ENCODE measurements around the gene CD6. TPM values are rescaled to one million over a fixed set of nuclear protein-coding genes. Genes with fewer than 3 reads are reported as not detected.

The CD6 gene
- total RNA-seq, 1 experiment from 2014 or later = not detected

DNA sequence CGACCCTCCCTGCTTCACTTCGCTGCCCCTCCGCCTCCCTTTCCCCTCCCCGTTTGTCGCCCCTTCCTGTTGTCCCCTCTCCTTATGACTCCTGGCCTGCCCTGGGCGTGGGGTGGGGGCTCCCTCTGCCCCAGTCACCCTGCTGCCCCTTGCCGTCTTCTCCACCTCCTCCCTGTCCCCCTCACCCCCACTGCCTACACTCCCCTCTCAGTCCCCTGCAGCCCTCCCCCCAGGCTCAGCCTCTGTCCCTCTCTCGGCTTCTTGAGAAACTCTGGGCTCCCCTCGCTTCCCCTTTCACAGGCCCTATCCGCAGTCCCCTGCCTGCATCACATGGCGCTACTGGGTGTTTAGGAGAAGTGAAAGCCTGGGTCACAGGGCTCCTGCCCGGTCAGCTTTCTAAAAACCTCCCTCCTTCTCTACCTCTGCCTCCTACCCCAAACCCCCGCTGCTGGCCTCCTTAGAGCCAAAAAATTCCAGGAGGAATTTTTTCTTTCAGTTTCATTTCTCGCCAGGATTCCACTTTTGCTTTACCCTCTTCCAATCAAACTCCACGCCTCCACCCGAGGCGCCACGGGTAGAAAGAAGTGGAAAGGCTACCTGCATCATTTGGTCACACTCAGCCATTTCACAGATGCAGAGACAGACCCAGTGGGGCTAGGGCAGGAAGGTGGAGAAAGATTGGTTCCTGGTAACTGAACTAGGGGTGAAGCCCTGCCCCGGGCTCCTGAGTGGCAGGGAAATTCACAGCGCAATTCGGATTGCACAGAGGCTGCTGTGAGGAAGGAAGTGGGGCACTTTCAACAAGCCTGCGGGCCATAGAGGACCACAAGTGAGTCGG, 19.4 kb upstream of the CD6 start, which contains the start of gene SLC15A3:
SLC15A3 (minus strand) TSS at position 273 of the 838 bp plus-strand sequence. CDS start 625 bp downstream, outside the sequence.
- Histone ChIP-seq H3K18ac (ENCODE audit: insufficient read length, low read depth, low read length) (peak within 1 kb of the TSS; percentile 77), H3K79me2 (ENCODE audit: insufficient read depth, low read length) (no peaks in the 10 kb centered on the region), H3K4ac (ENCODE audit: low read depth, low read length) (no peak within 1 kb of the TSS), H3K23me2 (ENCODE audit: insufficient read length, low read depth, low read length, poor library complexity, severe bottlenecking) (peaks cover 15% of the 10 kb centered on the region), H3K23ac (ENCODE audit: insufficient read length, low read depth, low read length) (no peak within 1 kb of the TSS), H3K79me1 (ENCODE audit: insufficient read depth, low read depth, low read length, poor library complexity, severe bottlenecking) (no peaks in the 10 kb centered on the region), H3T11ph (ENCODE audit: low read length) (no peak within 1 kb of the TSS), H4K8ac (replicated peaks; ENCODE audit: insufficient read length, low read depth, low read length) (no peak within 1 kb of the TSS), H3K4me1 (ENCODE audit: insufficient read depth, low read length) (no peaks in the 10 kb centered on the region), H3K56ac (ENCODE audit: insufficient read length, low read depth, low read length) (no peak within 1 kb of the TSS), H2BK12ac (ENCODE audit: insufficient read length, low read depth, low read length) (no peak within 1 kb of the TSS), H2BK120ac (ENCODE audit: low read depth, low read length, poor library complexity, severe bottlenecking) (no peak within 1 kb of the TSS), H4K20me1 (ENCODE audit: control insufficient read depth, insufficient read depth, insufficient read length) (no peaks in the 10 kb centered on the region), H2BK15ac (ENCODE audit: low read depth, low read length) (no peak within 1 kb of the TSS), H4K5ac (ENCODE audit: insufficient read length, low read depth, low read length) (no peak within 1 kb of the TSS), H3K4me2 (ENCODE audit: insufficient read depth, insufficient read length, low read length) (peak within 1 kb of the TSS; percentile 61), H3K14ac (ENCODE audit: insufficient read depth, low read length) (peak within 1 kb of the TSS; percentile 77), H2BK5ac (ENCODE audit: insufficient read length, low read length) (no peak within 1 kb of the TSS), H4K91ac (ENCODE audit: insufficient read length, low read depth, low read length) (no peak within 1 kb of the TSS), H2AFZ (ENCODE audit: low read length) (peak within 1 kb of the TSS; percentile 18), H3K9ac (ENCODE audit: extremely low read depth, insufficient read length, low read length) (peak within 1 kb of the TSS; percentile 1), H3K27ac (ENCODE audit: insufficient read length, low read depth, low read length) (no peak within 1 kb of the TSS), H2AK5ac (ENCODE audit: insufficient read length, low read length) (no peak within 1 kb of the TSS), H3K9me3 (ENCODE audit: control insufficient read depth, low read depth, low read length) (no peaks in the 10 kb centered on the region), H2BK20ac (ENCODE audit: low read depth, low read length, poor library complexity, severe bottlenecking) (no peak within 1 kb of the TSS), H3K27me3 (ENCODE audit: insufficient read depth, low read length) (no peaks in the 10 kb centered on the region; the same call in 1 of the 2 replicates)
- peaks cover 30 to 34% of the 10 kb centered on the region in 2 experiments for H3K4me1 Mint-ChIP-seq
- TF ChIP-seq, protein P1, sequence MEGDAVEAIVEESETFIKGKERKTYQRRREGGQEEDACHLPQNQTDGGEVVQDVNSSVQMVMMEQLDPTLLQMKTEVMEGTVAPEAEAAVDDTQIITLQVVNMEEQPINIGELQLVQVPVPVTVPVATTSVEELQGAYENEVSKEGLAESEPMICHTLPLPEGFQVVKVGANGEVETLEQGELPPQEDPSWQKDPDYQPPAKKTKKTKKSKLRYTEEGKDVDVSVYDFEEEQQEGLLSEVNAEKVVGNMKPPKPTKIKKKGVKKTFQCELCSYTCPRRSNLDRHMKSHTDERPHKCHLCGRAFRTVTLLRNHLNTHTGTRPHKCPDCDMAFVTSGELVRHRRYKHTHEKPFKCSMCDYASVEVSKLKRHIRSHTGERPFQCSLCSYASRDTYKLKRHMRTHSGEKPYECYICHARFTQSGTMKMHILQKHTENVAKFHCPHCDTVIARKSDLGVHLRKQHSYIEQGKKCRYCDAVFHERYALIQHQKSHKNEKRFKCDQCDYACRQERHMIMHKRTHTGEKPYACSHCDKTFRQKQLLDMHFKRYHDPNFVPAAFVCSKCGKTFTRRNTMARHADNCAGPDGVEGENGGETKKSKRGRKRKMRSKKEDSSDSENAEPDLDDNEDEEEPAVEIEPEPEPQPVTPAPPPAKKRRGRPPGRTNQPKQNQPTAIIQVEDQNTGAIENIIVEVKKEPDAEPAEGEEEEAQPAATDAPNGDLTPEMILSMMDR (conservative IDR thresholded peaks at IDR 0.05) = no peak
- WGBS (ENCODE audit: extremely low coverage, insufficient read length, low lambda C conversion rate) = no CpG with 5 or more reads among the region's 23 CpGs
- DNase-seq = peak; percentile 65
- peak within 1 kb of the TSS in 2 of 3 experiments; percentile 71 to 72; a peak in 2 of 7 replicates for H3K27ac Mint-ChIP-seq
- no peaks in the 10 kb centered on the region; a peak in 1 of 7 replicates for H3K36me3 Mint-ChIP-seq (ENCODE audit: insufficient read depth in 1 of 3, low read depth in 3 of 3)
- H3K27me3 Mint-ChIP-seq (ENCODE audit: low read depth) = peaks cover 52% of the 10 kb centered on the region
- H3K4me3 Mint-ChIP-seq = peak within 1 kb of the TSS; percentile 51 to 81
- no peaks in the 10 kb centered on the region for H3K9me3 Mint-ChIP-seq

All from H9 (cell line).